Erythroblast (primary cell): Measurements from ENCODE around the gene FAM181B.

Experiments used
- GATA1 ChIP-seq: IDR thresholded peaks from 2 replicates; pipeline ENCODE4 v1.6.1; 2011; ENCODE audit warnings: low read depth, mild to moderate bottlenecking, control low read depth, low read length, moderate library complexity
- POLR2A ChIP-seq: IDR thresholded peaks from 2 replicates; pipeline ENCODE4 v1.6.1; 2011; ENCODE audit warnings: mild to moderate bottlenecking, low read length

DNA sequence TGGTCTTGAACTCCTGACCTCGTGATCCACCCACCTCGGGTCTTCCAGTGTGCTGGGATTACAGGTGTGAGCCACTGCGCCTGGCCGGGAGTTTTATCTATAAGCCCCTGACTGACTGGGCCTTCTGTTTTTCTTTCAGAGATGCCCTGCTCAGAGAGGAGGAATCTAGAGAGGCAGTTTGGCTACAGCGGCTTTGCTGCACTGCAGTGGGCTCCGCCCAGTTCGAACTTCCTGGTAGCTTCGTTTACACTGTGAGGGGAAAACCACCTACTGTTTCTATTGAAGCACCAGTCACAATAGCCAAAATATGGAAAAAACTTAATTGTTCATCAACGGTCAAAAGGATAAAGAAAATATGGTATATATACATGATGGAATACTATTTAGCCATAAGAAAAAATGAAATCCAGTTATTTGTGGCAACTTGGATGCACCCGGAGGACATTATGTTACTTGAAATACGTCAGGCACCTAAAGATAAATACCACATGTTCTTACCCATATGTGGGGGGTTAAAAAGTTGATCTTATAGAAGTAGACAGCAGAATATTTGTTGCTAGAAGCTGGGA lies 31.9 kb upstream of the FAM181B start:
- TF ChIP-seq POLR2A (no peak), GATA1 (no peak)
